ENCODE measurements around the gene MITF.

MITF gene

GRCh38 chr3:69809076-69809835 lies 70.0 kb downstream of the MITF start:
- H3K4me3 ChIP-seq (ENCODE audit: low read depth, low read length): no peak overlapping the region
- TF ChIP-seq MYC (IDR thresholded peaks at IDR 0.05; ENCODE audit: low read depth, low read length) (no peak), CTCF (IDR thresholded peaks at IDR 0.05; ENCODE audit: low read depth, low read length) (no peak), MAX (IDR thresholded peaks at IDR 0.05; ENCODE audit: low read depth, low read length) (no peak), POLR2A (IDR thresholded peaks at IDR 0.05; ENCODE audit: extremely low read depth, insufficient read length) (no peak)
- no peak for DNase-seq (ENCODE audit: low read depth)

GRCh38 chr3:69811452-69812401 lies 72.5 kb downstream of the MITF start:
- no peak overlapping the region for H3K4me3 ChIP-seq (ENCODE audit: low read depth, low read length)
- DNase-seq (ENCODE audit: low read depth): no peak
- TF ChIP-seq CTCF (IDR thresholded peaks at IDR 0.05; ENCODE audit: low read depth, low read length) (no peak), POLR2A (IDR thresholded peaks at IDR 0.05; ENCODE audit: extremely low read depth, insufficient read length) (no peak), MAX (IDR thresholded peaks at IDR 0.05; ENCODE audit: low read depth, low read length) (no peak), MYC (IDR thresholded peaks at IDR 0.05; ENCODE audit: low read depth, low read length) (no peak)

- TF ChIP-seq MAX (IDR thresholded peaks at IDR 0.05; ENCODE audit: low read depth, low read length) (no peak), MYC (IDR thresholded peaks at IDR 0.05; ENCODE audit: low read depth, low read length) (no peak), CTCF (IDR thresholded peaks at IDR 0.05; ENCODE audit: low read depth, low read length) (no peak), POLR2A (IDR thresholded peaks at IDR 0.05; ENCODE audit: extremely low read depth, insufficient read length) (no peak)
- no peak for DNase-seq (ENCODE audit: low read depth)
- H3K4me3 ChIP-seq (ENCODE audit: low read depth, low read length): no peak overlapping the region
Measured at GRCh38 chr3:69815970-69816369, 76.7 kb downstream of the MITF start.

GRCh38 chr3:69817988-69818387 lies 78.7 kb downstream of the MITF start:
- DNase-seq (ENCODE audit: low read depth): no peak
- TF ChIP-seq MYC (IDR thresholded peaks at IDR 0.05; ENCODE audit: low read depth, low read length) (no peak), POLR2A (IDR thresholded peaks at IDR 0.05; ENCODE audit: extremely low read depth, insufficient read length) (no peak), MAX (IDR thresholded peaks at IDR 0.05; ENCODE audit: low read depth, low read length) (no peak), CTCF (IDR thresholded peaks at IDR 0.05; ENCODE audit: low read depth, low read length) (no peak)
- H3K4me3 ChIP-seq (ENCODE audit: low read depth, low read length): no peak overlapping the region

GRCh38 chr3:69819282-69819681 lies 80.0 kb downstream of the MITF start:
- TF ChIP-seq MYC (IDR thresholded peaks at IDR 0.05; ENCODE audit: low read depth, low read length) (no peak), CTCF (IDR thresholded peaks at IDR 0.05; ENCODE audit: low read depth, low read length) (no peak), MAX (IDR thresholded peaks at IDR 0.05; ENCODE audit: low read depth, low read length) (no peak), POLR2A (IDR thresholded peaks at IDR 0.05; ENCODE audit: extremely low read depth, insufficient read length) (no peak)

More at GRCh38 chr3:69819282-69819681, 80.0 kb downstream of the MITF start:
- no peak overlapping the region for H3K4me3 ChIP-seq (ENCODE audit: low read depth, low read length)
- DNase-seq (ENCODE audit: low read depth): no peak
